SW 1271 (cell line): Measurements from ENCODE around the gene GALT.

Source experiments
- DNase-seq, 2 experiments: peaks; one replicate each; lab custom pipeline; 2025; lab: John Stamatoyannopoulos, UW

The GALT gene

DNA sequence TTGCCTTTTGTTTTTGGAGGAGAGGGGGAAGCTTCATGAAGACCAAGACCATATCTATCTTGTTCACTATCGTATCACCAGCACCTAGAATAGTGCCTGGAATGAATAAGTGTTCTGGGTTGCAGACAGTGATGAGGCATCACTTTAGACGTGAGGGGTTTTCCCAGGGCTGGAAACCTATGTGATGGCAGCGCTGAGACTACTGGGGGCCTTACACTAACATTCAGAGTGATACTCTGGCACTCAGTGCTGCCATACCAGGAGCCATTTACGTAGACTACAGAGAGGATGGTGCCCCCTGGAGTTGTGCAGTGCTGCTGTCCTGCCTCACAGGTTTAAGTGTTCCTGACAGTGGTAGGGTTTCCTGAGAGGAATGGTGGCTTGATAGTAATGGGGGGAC is 37.7 kb downstream of the GALT start:
- no peak for DNase-seq

DNA sequence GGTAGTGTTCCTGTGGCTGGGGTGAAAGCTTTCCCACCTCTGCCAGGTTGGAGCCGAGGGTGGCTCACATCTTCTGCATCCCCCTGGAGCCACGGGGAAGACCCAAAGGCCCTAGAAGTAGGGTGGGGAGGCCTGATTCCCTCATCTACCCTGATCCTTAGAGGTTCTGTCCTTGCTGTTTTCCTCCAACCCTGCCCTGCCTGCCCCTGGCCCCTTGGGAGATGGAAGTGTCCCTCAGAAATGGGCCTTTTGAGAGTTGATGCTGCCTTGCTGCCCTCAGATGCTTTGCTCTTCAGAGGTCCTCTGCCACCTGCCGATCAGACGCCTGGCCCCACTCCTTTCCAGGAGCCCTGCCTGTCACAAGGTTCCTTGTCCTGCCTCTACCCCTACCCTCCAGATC is 38.3 kb downstream of the GALT start:
- no peak for DNase-seq

DNA sequence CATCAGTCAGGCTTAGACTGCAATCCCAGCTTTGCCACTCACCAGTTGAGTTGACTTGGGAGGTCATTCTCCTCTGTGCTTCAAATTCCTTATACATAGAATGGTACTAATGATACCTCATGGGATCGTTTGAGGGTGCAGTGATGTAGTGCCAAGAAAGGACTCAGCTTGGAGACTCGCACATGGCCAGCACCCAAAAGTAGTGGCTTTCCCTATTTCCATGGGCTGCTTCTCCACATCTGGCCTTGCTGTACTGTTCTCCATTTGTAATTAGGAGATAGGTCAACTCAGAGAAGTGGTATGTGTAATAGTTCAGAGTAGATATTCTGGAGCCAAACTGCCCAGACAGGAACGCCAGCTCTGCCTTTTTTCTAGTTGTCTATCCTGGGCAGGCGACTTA is 39.1 kb downstream of the GALT start:
- no peak for DNase-seq

- DNase-seq: no peak
Observed at GRCh38 chr9:34686231-34686630, 39.8 kb downstream of the GALT start.

DNA sequence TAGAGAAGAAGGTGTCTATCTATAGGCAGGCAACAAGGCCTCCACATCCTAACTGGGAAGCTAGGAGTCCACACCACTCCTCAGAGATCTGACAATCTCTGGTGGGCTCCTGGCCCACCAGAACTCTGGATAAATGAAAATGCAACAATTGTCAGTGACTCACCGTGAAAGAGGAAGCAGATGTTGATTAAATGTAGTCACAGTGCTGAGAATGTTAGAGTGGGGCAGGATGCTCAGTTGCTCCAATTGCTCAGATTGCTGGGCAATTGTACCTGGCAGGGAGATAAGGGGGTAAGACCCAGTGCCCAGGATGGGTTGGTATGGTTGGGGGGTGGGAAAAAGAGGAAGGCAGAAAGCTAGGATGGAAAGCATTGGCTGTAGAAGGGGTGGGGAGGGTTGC is 40.3 kb downstream of the GALT start:
- no peak for DNase-seq

DNA sequence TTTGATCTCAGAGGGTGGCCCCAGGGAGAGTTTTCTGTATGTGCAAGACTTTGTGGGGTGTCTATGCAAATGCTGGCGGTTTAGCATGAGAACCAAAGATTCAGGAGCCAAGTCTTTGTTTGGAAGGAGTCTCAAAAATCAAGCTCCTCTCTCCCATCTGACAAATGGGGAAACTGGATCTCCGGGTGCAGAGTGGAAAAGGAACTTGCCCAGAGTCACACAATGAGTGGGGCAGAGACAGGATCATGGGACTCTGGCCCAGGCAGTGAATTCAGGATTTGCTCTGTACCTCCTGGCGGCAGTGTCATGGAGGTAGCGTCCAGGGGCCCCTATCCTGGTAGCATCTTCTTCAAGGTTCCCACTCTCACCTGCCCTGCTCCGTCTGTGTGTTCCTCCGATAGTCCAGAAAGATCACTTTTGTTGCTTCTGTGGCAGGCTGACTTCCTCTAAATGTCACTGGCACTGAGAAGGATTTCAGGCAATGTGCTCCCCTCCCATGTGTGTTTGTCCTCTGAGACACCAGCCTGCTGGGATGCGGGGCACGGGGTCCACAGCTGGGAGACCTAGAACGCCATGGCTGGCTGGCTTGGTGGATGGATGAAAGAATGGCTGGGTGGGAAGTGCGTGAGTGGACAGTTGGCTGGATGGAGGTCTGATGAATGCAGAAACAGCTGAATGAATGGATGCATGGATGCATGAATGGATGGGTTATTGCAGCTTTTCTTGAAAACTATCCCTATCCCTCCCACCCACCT is 41.0 kb downstream of the GALT start:
- no peak for DNase-seq

DNA sequence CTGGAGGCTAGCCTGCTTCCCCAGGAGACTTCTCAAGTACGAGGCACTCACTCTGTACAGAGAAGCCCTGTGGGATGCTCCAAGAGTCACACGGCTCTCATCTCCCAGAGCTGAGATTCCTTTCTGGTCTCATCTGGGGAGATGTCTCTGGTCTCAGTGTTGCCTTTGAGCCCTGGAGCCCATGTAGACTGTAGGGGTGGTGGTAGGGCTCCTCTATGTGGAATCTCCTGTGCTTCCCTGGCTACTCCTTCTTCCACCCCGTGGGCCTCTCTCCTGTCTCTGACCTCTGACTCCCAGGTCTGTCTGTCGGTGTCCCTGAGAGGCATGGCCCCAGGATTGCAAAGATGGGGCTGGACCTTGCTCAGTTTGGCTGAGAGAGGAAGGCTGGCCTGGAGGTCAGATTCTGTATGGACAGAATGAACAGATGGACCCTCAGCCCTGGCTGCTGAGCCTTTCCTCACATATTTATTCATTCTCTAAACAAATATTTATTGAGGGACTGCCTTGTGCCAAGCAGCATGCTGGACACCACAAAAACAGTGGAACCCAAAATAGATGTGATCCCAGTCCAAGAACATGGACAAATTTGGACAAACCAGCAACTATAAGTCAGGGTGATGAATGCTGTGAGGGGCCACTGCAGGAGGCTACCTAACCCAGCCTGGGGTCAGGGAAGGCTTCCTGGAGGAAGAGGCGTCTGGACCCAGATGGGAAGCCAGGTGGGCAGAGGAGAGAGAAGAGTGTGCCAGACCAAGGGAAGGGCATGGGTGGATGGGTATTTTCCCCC is 42.0 kb downstream of the GALT start:
- no peak for DNase-seq

DNA sequence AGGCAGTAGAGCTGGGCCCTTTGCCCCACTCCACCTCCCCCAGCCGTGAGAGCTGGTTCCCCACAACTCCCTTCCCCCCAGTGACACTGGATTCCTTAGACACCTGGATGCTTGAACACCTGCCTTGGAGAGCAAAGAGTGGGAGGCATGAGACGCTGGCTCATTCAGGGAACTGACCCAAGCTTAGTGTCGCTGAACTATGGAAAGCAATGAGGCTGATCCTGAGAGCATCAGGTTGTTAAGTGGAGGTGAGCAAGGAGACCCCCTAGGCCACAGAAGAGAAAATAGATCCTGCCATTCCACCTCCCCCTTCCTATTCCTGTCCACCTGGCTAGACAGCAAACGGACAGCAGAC is 42.6 kb downstream of the GALT start:
- DNase-seq: no peak

DNA sequence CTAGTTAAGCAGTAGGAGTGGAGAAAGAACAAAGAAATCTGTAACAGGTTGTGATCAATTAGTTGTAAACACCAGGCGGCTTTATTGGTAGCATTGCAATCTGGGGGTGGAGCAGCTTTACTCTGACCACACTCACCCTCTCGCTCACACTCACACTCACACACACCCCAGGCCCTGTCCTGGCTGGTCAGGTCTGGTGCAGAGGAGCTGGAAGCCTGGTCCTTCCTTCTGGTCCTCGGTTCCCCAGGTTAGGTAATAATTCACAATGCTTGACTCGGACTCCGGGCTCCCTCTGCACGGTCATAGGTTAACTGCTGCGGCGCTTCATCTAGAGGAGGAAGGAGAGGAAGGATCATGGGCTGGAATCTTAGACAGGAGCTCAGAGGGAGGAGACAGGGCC is 43.0 kb downstream of the GALT start:
- no peak for DNase-seq

- DNase-seq: no peak
Observed at GRCh38 chr9:34690983-34691935, 44.8 kb downstream of the GALT start, which contains the start of gene CCL19. Gene CCL19 (minus strand): TSS chr9:34691276. CDS start chr9:34691139, 137 bp downstream.

GRCh38 chr9:34691936-34692315 is 45.5 kb downstream of the GALT start:
- DNase-seq: no peak

DNA sequence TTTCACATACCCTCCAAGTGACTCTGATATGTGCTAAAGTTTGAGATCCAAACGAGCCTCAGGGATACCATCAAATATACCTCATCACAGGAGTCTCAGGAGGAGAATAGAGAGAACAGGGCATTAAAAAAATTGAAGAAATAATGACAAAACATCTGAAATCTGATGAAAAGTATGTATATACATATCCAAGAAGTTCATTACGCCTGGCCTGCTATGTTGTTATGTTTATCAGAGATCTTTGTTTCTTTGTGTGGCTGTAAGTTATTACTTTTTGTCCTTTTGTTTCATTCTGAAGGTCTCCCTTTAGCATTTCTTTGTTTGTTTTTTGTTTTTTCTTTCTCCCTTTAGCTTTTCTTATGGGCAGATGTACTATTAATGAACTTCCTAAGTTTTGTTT is 47.1 kb downstream of the GALT start:
- no peak for DNase-seq

- DNase-seq: no peak
Observed at GRCh38 chr9:34694811-34695210, 48.3 kb downstream of the GALT start.
